Stimulated activated CD4-positive, alpha-beta T cell treated with anti-CD3 and anti-CD28 coated beads, Interleukin-2, amount 100 ng/mL, for 24 hours (primary cell): ENCODE data around the gene CCDC86.
A peak's percentile ranks its signal among the peaks of the same experiment; 100 is the strongest.
"Not testable (repeated sequence)": the region's sequence is repeated elsewhere in the genome, so short reads cannot be mapped to it uniquely, and the experiment has no call there.

Source experiments
- DNase-seq, 2 donors: peaks; one replicate each; pipeline ENCODE4 v3.0.0-alpha.2; 2020

Gene CCDC86

GRCh38 chr11:60841797-60842667 is at the start of gene CCDC86:
Gene CCDC86 (plus strand): TSS chr11:60842113. CDS start chr11:60842125, 12 bp downstream.
- DNase-seq = peak; percentile 99

- no peak for DNase-seq
Observed at GRCh38 chr11:60792521-60792920, 49.4 kb upstream of the CCDC86 start.

GRCh38 chr11:60795291-60795690 is 46.6 kb upstream of the CCDC86 start:
- no peak for DNase-seq

- DNase-seq = no peak
Observed at GRCh38 chr11:60797846-60798630, 43.9 kb upstream of the CCDC86 start.

GRCh38 chr11:60798631-60799030 is 43.3 kb upstream of the CCDC86 start:
- no peak for DNase-seq

- DNase-seq = no peak
Observed at GRCh38 chr11:60801194-60801593, 40.7 kb upstream of the CCDC86 start.

- no peak for DNase-seq
Observed at GRCh38 chr11:60803273-60803936, 38.5 kb upstream of the CCDC86 start.

- DNase-seq = no peak
Observed at GRCh38 chr11:60809249-60809648, 32.7 kb upstream of the CCDC86 start.

- DNase-seq = no peak
Observed at GRCh38 chr11:60809691-60810090, 32.2 kb upstream of the CCDC86 start.

GRCh38 chr11:60810151-60810550 is 31.8 kb upstream of the CCDC86 start:
- DNase-seq = no peak

- DNase-seq = no peak
Observed at GRCh38 chr11:60810569-60810968, 31.3 kb upstream of the CCDC86 start.

GRCh38 chr11:60813324-60813723 is 28.6 kb upstream of the CCDC86 start:
- no peak for DNase-seq

GRCh38 chr11:60814112-60814511 is 27.8 kb upstream of the CCDC86 start:
- DNase-seq = no peak

- DNase-seq = no peak
Observed at GRCh38 chr11:60816590-60817157, 25.2 kb upstream of the CCDC86 start.

GRCh38 chr11:60818057-60818456 is 23.9 kb upstream of the CCDC86 start:
- no peak for DNase-seq

GRCh38 chr11:60821827-60822599 is 19.9 kb upstream of the CCDC86 start:
- DNase-seq = no peak

- not testable (repeated sequence) for DNase-seq
Observed at GRCh38 chr11:60823745-60824306, 18.1 kb upstream of the CCDC86 start.

GRCh38 chr11:60825118-60825517 is 16.8 kb upstream of the CCDC86 start:
- no peak for DNase-seq

- no peak for DNase-seq
Observed at GRCh38 chr11:60825790-60826189, 16.1 kb upstream of the CCDC86 start.

- DNase-seq = no peak
Observed at GRCh38 chr11:60830478-60831142, 11.3 kb upstream of the CCDC86 start.

- peak; percentile 82 to 85 for DNase-seq
Observed at GRCh38 chr11:60831143-60831500, 10.8 kb upstream of the CCDC86 start.
